Measurements from ENCODE around the gene FOLR1. TPM values are rescaled to one million over a fixed set of nuclear protein-coding genes. Genes with fewer than 3 reads are reported as not detected.

The FOLR1 gene
- total RNA-seq, 2 donors from 2014 or later: not detected

DNA sequence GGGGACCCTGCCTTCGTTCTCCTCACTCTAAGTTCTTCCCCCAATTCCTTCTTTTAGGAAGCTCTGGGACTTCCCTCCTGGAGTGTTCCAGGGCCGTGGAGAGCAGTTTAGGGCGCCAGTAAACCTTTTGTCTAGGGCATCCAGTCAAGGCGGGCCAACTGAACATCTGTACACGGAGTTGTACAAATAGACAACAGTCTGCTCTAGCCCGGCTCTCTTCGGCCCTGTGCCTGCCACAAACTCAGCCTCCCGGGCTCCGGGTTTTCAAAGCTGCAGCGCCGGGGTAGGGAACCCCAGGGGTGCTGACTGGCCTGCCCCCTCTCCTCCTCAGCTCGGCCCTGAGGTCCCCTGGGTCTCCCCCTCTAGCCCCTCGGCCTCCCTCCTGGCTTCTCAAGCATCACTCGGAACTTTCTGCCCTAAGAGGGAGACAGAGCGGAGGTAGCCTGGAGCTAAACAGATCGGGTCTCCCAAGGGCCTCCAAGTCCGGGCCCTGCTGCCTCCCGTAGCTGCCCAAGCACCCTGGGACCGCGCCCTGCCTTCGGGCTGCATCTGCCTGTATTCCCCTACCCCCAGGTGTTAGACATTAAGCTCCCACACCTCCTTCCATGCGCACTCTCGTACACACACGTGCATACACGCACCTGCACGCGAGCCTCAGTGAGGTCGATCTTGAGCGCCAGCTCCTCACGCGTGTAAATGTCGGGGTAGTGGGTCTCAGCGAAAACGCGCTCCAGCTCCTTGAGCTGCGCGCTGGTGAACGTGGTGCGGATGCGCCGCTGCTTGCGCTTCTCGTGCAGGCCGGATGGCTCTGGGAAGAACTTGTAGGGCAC, 48.7 kb downstream of the FOLR1 start:
- intact Hi-C loops (cut with DNase I): loop anchor here in 1 of 2 donors (1.0 kb wide), 1 partner anchor 17 kb away; no protein-coding TSS in a partner anchor
- DNase-seq (ENCODE audit: low spot score): no peak

DNA sequence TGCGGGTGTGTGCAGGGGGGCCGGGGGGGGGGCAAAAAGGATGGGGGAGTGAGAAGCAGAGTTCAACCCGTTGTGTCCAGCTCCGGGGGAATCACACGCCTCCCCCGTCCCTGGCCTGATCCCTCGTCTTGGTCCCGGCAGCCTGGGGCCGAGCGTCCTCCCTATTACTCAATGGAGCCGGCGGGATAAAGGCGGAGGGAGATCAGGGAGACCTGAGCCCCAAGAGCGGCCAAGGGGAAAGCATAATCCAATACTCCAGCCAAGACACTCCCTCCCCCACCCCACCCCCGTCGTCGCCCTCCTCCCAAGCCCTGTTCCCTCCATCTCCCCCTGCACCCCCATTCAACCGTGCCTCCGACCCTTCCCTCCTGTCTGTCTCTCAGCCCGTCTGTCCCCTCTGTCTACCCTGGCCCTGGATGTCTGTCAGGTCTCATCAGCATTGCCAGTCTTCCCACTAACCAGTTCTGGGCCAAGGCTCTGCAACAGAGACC, 49.4 kb downstream of the FOLR1 start:
- no peak for DNase-seq (ENCODE audit: low spot score)
- intact Hi-C loops (cut with DNase I): no loop called here

DNA sequence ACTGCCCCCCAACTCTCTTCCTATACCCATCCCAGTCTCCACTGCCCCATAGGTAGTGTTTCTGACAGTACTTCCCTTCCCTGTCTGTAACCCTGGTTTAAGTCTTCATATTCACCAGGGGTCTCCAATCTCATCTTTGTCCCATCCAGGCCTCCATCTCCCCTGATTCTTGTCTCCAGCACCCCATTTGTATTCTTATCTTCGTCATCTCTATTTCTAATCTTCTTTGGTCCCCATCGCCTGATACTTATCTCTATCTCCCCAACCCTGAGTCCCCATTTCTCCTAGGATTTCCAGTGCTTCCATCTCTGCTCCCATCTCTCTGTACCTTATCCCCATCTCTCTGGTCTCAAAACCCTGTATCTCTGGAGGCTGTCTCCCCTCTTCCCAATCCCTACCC, 50.2 kb downstream of the FOLR1 start:
- DNase-seq (ENCODE audit: low spot score): no peak
- intact Hi-C loops (cut with DNase I): no loop called here

DNA sequence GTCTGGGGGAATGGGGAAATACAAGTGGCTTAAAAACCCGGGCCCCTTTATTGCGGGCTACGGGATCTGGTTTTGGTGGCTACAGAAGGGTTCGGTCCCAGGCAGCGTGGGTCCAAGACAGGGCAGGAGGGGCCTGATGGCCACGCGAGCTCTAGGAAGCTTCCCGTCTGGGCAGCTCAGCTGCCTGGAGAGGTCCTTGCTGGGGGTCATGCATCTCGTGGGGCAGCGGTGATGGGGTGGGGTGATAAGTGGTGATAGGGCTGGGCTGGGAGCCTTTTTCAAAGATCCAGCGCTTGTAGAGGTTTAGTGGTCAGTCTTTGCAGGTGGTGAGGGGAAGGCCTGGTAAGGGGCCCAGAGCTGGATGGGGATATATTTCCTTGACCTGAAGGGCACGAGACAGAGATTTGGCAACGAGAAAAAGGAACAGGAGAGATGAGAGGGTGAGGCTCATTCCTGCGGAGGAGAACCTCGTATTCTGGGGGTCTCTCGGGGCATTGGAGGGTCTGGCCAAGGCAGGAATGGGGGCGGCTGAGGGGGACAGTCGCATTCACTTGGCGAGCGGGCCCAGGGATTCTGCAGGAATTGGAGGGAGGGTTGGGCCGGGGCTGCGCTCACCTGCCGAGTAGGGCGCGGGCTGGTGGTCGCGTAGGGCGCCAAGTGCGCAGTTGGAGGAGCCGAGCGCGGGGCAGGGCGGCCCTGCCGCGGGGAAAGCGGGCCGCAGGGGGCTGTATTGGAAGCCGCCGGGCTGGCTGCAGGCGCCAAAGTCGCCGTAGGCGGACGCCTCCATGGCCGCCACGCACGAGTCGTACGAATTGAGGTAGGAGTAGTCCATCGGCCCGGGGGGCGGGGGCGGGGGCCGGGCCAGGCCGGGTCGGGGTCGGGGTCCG, 51.5 kb downstream of the FOLR1 start:
- intact Hi-C loops (cut with DNase I): no loop called here
- no peak for DNase-seq (ENCODE audit: low spot score)

DNA sequence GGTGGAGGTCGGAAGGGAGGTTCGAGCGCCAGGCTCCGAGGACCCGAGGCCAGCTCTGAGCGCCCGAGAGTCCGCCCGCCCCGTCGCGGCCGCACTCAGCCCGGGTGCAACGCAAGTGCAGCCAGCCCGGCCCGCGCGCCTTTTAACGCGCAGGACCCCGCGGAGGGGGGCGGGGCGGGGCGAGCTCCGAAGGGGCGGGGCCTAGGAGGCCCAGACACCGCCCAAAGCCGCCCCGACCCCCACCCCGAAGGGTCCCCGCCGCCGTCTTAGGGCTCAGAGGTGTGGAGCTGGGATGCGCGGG, 52.1 kb downstream of the FOLR1 start, which contains the start of gene PHOX2A:
PHOX2A (minus strand) TSS at position 117 of the 301 bp plus-strand sequence. CDS start 172 bp downstream, outside the sequence.
- intact Hi-C loops (cut with DNase I): no loop called here

DNA sequence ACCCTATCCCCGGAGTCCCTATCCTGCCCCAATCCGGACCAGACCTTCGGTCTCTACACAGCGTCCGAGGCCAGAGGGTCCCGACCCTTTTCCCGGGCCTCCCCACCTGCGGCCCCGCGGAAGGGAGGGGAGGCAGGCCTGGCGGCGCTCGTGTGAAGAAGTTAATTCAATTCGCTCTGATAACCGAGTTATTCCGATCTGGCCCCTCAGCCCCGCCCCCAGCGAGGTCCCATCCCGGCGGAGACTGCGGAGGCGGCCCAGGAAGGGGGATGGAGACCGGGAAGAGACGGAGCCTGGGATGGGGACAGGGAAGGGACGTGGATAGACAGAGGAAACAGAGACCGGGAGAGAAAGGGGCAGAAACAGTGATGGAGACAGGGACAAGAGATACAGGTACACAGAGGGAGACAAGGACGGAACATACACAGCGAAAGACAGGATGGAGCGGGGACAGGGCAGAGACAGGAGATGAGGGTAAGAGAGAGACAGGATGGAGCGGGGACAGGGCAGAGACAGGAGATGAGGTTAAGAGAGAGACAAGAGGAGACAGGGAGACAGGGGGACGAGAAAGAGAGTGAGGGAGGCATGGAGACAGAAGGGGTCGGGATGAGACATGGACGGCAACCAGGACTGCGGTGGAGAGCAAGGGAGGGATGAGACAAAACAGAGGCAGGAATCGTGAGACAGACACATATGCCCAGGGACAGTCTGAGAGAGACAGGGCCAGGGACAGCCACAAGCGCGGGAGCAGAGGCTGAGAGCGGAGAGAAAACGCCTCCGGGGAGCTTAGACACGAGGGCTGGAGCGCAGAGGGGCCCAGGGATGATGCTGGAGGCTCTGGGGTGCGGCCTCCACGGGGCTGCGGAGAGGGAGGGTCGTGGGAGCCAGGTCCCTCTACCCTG, 52.7 kb downstream of the FOLR1 start:
- intact Hi-C loops (cut with DNase I): no loop called here
- no peak for DNase-seq (ENCODE audit: low spot score)

More for the DNA sequence above, 52.1 kb downstream of the FOLR1 start, which contains the start of gene PHOX2A:
- no peak for DNase-seq (ENCODE audit: low spot score)

DNA sequence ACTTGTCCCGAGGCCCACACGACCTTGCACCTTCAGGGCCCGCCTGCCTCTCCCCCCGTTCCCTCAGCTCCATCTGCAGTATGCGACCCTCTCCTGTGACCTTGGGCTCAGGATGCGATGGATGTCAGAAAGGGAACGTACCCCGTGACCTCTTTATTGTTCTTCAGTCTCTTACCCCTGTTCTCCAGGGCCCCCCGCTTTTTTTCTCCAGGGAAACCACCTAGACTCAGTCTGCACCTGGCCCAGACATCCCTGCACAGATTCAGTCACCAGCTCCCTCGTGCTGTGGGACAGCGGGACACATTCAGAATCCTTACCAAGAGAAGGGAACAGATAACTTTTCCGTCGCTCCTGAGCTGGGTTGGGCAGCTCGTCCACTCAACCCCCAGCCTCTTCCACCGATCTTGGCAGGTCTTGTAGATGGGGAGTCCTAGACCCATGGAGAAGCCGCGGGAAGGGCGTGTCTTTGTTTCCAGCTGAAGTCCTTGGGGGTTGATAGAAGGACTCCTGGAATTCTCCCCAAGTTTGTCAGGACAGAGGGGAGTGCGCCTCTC, 53.4 kb downstream of the FOLR1 start:
- intact Hi-C loops (cut with DNase I): no loop called here

More for the DNA sequence above, 53.4 kb downstream of the FOLR1 start:
- DNase-seq (ENCODE audit: low spot score): peak; percentile 65

Other genes with a start within 250 kb of the FOLR1 start
- gene IL18BP, start 193.2 kb upstream of the FOLR1 start, total RNA-seq: 10 to 100 TPM; 11.3 to 13.0 TPM
- gene NUMA1, start 111.6 kb upstream of the FOLR1 start, total RNA-seq: 100 to 1,000 TPM; 129 to 143 TPM
- 1 to 10 TPM; 6.0 to 6.9 TPM for gene LRRC51, start 111.3 kb upstream of the FOLR1 start, total RNA-seq
- gene LAMTOR1, start 88.8 kb upstream of the FOLR1 start, total RNA-seq: 10 to 100 TPM; 63.3 to 73.7 TPM
- not detected for gene TOMT, start 86.2 kb upstream of the FOLR1 start, total RNA-seq
- gene ANAPC15, start 79.4 kb upstream of the FOLR1 start, total RNA-seq: 10 to 100 TPM; 34.6 to 35.8 TPM
- 1 to 10 TPM in 1 of 2 donors, under 1 TPM in 1; 0.74 to 3.6 TPM for gene FOLR3, start 56.4 kb upstream of the FOLR1 start, total RNA-seq
- gene FOLR2, start 24.7 kb downstream of the FOLR1 start, total RNA-seq: 10 to 100 TPM; 16.2 to 66.4 TPM
- gene INPPL1, start 32.6 kb downstream of the FOLR1 start, total RNA-seq: 100 to 1,000 TPM; 108 to 110 TPM
- gene PHOX2A, start 52.0 kb downstream of the FOLR1 start, total RNA-seq: not detected
- gene CLPB, start 242.4 kb downstream of the FOLR1 start, total RNA-seq: 10 to 100 TPM; 18.1 to 19.4 TPM

Data from posterior vena cava (tissue), 2 donors.